GM23338 (cell line): ENCODE results near the gene SAMD8.

ENCODE experiments used
- CREB1 ChIP-seq: fragments of 250-450 bp; sonication (Bioruptor Pico); IDR thresholded peaks from 2 replicates; pipeline ENCODE4 v1.5.0; 2020; ENCODE audit warnings: low read depth, mild to moderate bottlenecking, moderate library complexity
- EZH2 ChIP-seq: fragments of 200-600 bp; sonication (generic); IDR thresholded peaks from one replicate; pipeline ENCODE4 v1.8.0; 2017; ENCODE audit warnings: antibody characterized with exemption, mild to moderate bottlenecking, low read depth; ENCODE audit not compliant: unreplicated experiment
- EZH2phosphoT487 ChIP-seq: fragments of 200-600 bp; sonication (generic); IDR thresholded peaks from one replicate; pipeline ENCODE4 v1.8.1; 2018; ENCODE audit warnings: antibody characterized with exemption; ENCODE audit not compliant: unreplicated experiment
- JUNB ChIP-seq: IDR thresholded peaks from one replicate; pipeline ENCODE4 v1.6.1; 2016; ENCODE audit warnings: antibody characterized with exemption; ENCODE audit not compliant: unreplicated experiment
- POLR2AphosphoS5 ChIP-seq: IDR thresholded peaks from 2 replicates; pipeline ENCODE4 v1.6.1; 2016; ENCODE audit warnings: antibody characterized with exemption, low read depth
- ZNF331 ChIP-seq: fragments of 250-450 bp; sonication (Bioruptor Pico); IDR thresholded peaks from 2 replicates; pipeline ENCODE4 v1.5.0; 2020; ENCODE audit warnings: low read depth, mild to moderate bottlenecking, moderate library complexity
- TF ChIP-seq, protein P1 (sequence below), 2 experiments: fragments of 200-600 bp in 1 of 2; sonication (generic) in 1 of 2; conservative IDR thresholded peaks; 2 replicates each; pipeline versions ENCODE4 v1.5.1 to v1.6.1; 2016 to 2017; ENCODE audit warnings: antibody characterized with exemption in 2 of 2, low read depth in 2 of 2, mild to moderate bottlenecking in 2 of 2, moderate library complexity in 1 of 2
- TF ChIP-seq, protein P2 (sequence below): IDR thresholded peaks from one replicate; pipeline ENCODE4 v1.6.1; 2018; ENCODE audit warnings: antibody characterized with exemption; ENCODE audit not compliant: unreplicated experiment

DNA sequence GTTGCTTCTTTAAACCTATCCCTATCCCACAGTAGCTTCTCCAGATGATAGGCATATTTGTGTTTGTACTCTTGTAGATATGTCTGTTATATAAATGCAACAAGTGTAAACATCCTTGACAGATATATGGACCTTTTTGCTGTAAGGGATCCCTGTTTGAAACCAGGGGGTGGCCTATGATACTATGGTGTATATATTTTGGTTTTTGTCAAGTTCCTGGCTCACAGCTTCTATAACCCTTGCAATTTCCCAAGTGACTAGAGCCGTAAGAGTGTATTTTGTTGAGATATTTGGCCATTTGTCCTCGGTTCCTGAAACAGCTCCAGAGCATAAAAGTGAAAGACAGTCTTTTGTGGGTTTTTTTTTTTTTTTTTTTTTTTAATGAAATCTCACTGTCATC lies 114.6 kb downstream of the SAMD8 start:
- TF ChIP-seq, protein P1, sequence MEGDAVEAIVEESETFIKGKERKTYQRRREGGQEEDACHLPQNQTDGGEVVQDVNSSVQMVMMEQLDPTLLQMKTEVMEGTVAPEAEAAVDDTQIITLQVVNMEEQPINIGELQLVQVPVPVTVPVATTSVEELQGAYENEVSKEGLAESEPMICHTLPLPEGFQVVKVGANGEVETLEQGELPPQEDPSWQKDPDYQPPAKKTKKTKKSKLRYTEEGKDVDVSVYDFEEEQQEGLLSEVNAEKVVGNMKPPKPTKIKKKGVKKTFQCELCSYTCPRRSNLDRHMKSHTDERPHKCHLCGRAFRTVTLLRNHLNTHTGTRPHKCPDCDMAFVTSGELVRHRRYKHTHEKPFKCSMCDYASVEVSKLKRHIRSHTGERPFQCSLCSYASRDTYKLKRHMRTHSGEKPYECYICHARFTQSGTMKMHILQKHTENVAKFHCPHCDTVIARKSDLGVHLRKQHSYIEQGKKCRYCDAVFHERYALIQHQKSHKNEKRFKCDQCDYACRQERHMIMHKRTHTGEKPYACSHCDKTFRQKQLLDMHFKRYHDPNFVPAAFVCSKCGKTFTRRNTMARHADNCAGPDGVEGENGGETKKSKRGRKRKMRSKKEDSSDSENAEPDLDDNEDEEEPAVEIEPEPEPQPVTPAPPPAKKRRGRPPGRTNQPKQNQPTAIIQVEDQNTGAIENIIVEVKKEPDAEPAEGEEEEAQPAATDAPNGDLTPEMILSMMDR (conservative IDR thresholded peaks at IDR 0.05; ENCODE audit: low read depth in 2 of 2), result no peak
- TF ChIP-seq JUNB (no peak), EZH2 (no peak), EZH2phosphoT487 (no peak), POLR2AphosphoS5 (no peak), CREB1 (CRISPR knock-in tag) (no peak), ZNF331 (no peak)
- TF ChIP-seq, protein P2, sequence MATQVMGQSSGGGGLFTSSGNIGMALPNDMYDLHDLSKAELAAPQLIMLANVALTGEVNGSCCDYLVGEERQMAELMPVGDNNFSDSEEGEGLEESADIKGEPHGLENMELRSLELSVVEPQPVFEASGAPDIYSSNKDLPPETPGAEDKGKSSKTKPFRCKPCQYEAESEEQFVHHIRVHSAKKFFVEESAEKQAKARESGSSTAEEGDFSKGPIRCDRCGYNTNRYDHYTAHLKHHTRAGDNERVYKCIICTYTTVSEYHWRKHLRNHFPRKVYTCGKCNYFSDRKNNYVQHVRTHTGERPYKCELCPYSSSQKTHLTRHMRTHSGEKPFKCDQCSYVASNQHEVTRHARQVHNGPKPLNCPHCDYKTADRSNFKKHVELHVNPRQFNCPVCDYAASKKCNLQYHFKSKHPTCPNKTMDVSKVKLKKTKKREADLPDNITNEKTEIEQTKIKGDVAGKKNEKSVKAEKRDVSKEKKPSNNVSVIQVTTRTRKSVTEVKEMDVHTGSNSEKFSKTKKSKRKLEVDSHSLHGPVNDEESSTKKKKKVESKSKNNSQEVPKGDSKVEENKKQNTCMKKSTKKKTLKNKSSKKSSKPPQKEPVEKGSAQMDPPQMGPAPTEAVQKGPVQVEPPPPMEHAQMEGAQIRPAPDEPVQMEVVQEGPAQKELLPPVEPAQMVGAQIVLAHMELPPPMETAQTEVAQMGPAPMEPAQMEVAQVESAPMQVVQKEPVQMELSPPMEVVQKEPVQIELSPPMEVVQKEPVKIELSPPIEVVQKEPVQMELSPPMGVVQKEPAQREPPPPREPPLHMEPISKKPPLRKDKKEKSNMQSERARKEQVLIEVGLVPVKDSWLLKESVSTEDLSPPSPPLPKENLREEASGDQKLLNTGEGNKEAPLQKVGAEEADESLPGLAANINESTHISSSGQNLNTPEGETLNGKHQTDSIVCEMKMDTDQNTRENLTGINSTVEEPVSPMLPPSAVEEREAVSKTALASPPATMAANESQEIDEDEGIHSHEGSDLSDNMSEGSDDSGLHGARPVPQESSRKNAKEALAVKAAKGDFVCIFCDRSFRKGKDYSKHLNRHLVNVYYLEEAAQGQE, result no peak
